Thyroid gland (tissue), 4 donors: ENCODE data around the gene POLG. TPM values are rescaled to one million over a fixed set of nuclear protein-coding genes. Genes with fewer than 3 reads are reported as not detected.

ENCODE experiments used
- DNase-seq, 2 donors: peaks; one replicate each; pipeline ENCODE4 v3.0.0-alpha.2; 2019
- H3K27ac ChIP-seq, 3 donors: fragments of 200-600 bp; sonication (generic); 1 replicate in 2 of 3; 2 replicates in 1 of 3; pipeline ENCODE4 v1.5.1; 2016 to 2019; ENCODE audit warnings: mild to moderate bottlenecking in 1 of 3, moderate library complexity in 1 of 3
- H3K27me3 ChIP-seq: fragments of 200-600 bp; sonication (generic); one replicate; pipeline ENCODE4 v1.5.1; 2019
- H3K36me3 ChIP-seq, 2 donors: fragments of 200-600 bp; sonication (generic); one replicate each; pipeline ENCODE4 v1.5.1; 2016 to 2019
- H3K4me1 ChIP-seq, 2 donors: fragments of 200-600 bp; sonication (generic); one replicate each; pipeline ENCODE4 v1.5.1; 2017 to 2019
- H3K4me3 ChIP-seq, 3 donors: fragments of 200-600 bp; sonication (generic); replicated peaks in 1 of 3; 1 replicate in 2 of 3; 2 replicates in 1 of 3; pipeline ENCODE4 v1.5.1; 2016; ENCODE audit warnings: mild to moderate bottlenecking in 1 of 3
- H3K9me3 ChIP-seq: fragments of 200-600 bp; sonication (generic); one replicate; pipeline ENCODE4 v1.5.1; 2017
- CTCF ChIP-seq, 6 experiments: fragments of 200-600 bp in 3 of 6; fragments of 450-650 bp in 3 of 6; sonication (generic) in 3 of 6; IDR thresholded peaks; one replicate each; pipeline ENCODE4 v1.5.1; 2016 to 2019; ENCODE audit warnings: antibody characterized with exemption in 6 of 6, mild to moderate bottlenecking in 2 of 6, inconsistent platforms in 1 of 6, moderate library complexity in 1 of 6
- POLR2A ChIP-seq, 2 donors: fragments of 450-650 bp; IDR thresholded peaks; one replicate each; pipeline ENCODE4 v1.6.1; 2017; ENCODE audit warnings: antibody characterized with exemption in 2 of 2, mild to moderate bottlenecking in 2 of 2, moderate library complexity in 1 of 2
- WGBS, 2 donors: methylation state at CpG; one replicate each; pipeline ENCODE4 v1.1.5; 2017; 5-methylcytosine and 5-hydroxymethylcytosine counted together
- intact Hi-C: fragments of 100-400 bp; cut with DNase I; formaldehyde crosslinking; loops from one replicate; pipeline ENCODE4 v1.15.1; 2023
- total RNA-seq, 4 donors: library from RNA; depleted of rRNA; stranded (reverse); fragments of >200 nt; gene quantifications; one replicate each; pipeline ENCODE4 v1.2.3, GENCODE V29; 2016

Gene POLG
- total RNA-seq, 4 donors from 2014 or later: 31.2 to 78.8 (median 61.0) TPM

- TF ChIP-seq CTCF (IDR thresholded peaks at IDR 0.05): no peak
- TF ChIP-seq POLR2A (IDR thresholded peaks at IDR 0.05): no peak
- Histone ChIP-seq H3K27ac (peak overlapping the region in 2 of 3 donors; percentile 10 to 36), H3K4me1 (peaks cover 11 to 15% of the 10 kb centered on the region in 2 donors), H3K9me3 (no peaks in the 10 kb centered on the region), H3K36me3 (no peaks in the 10 kb centered on the region), H3K4me3 (no peak overlapping the region), H3K27me3 (no peaks in the 10 kb centered on the region)
- WGBS, 2 donors: 65 to 76% methylated on average over 7 of the region's 7 CpGs
- DNase-seq: peak in 1 of 2 donors; percentile 19
- intact Hi-C loops: no loop called here
Measured at GRCh38 chr15:89340573-89340972, 5.9 kb upstream of the POLG start.

GRCh38 chr15:89338036-89338435 is 3.4 kb upstream of the POLG start:
- no peak for DNase-seq
- intact Hi-C loops: no loop called here
- WGBS, 2 donors: 84 to 93% methylated on average over 6 of the region's 6 CpGs

GRCh38 chr15:89335298-89336041 is 846 bp upstream of the POLG start:
- H3K27me3 ChIP-seq: no peaks in the 10 kb centered on the region
- intact Hi-C loops: no loop called here
- no peaks in the 10 kb centered on the region for H3K9me3 ChIP-seq
- TF ChIP-seq POLR2A (IDR thresholded peaks at IDR 0.05): no peak
- TF ChIP-seq CTCF (IDR thresholded peaks at IDR 0.05): no peak
- DNase-seq: peak; percentile 77 to 82
- WGBS, 2 donors: 4 to 12% methylated on average over 33 to 40 of the region's 40 CpGs
- peak overlapping the region in 1 of 3 donors; percentile 29 for H3K4me3 ChIP-seq
- H3K4me1 ChIP-seq: peaks cover 18 to 40% of the 10 kb centered on the region in 2 donors
- peak overlapping the region in 2 of 3 donors; percentile 64 to 95 for H3K27ac ChIP-seq
- peaks cover 7 to 16% of the 10 kb centered on the region in 2 donors for H3K36me3 ChIP-seq

More at GRCh38 chr15:89338036-89338435, 3.4 kb upstream of the POLG start:
- H3K4me3 ChIP-seq: no peak overlapping the region
- peaks cover 0 to 4% of the 10 kb centered on the region in 2 donors for H3K36me3 ChIP-seq
- no peaks in the 10 kb centered on the region for H3K27me3 ChIP-seq
- peaks cover 21 to 28% of the 10 kb centered on the region in 2 donors for H3K4me1 ChIP-seq
- no peak for TF ChIP-seq POLR2A (IDR thresholded peaks at IDR 0.05)
- no peak for TF ChIP-seq CTCF (IDR thresholded peaks at IDR 0.05)
- H3K9me3 ChIP-seq: no peaks in the 10 kb centered on the region
- no peak overlapping the region for H3K27ac ChIP-seq

GRCh38 chr15:89333959-89334509 is 590 bp downstream of the POLG start:
- 8 to 11% methylated on average over 15 to 16 of the region's 43 CpGs for WGBS, 2 donors
- Histone ChIP-seq H3K27me3 (no peaks in the 10 kb centered on the region), H3K4me1 (peaks cover 17 to 39% of the 10 kb centered on the region in 2 donors), H3K4me3 (peak overlapping the region; percentile 12 to 90 (median 81)), H3K36me3 (peaks cover 21 to 30% of the 10 kb centered on the region in 2 donors), H3K9me3 (no peaks in the 10 kb centered on the region), H3K27ac (peak overlapping the region; percentile 79 to 95 (median 83))
- intact Hi-C loops: no loop called here
- DNase-seq: no peak
- peak in 1 of 6 experiments; percentile 3 for TF ChIP-seq CTCF (IDR thresholded peaks at IDR 0.05)
- TF ChIP-seq POLR2A (IDR thresholded peaks at IDR 0.05): no peak
